ENCODE measurements around the gene CRACR2A.

Gene CRACR2A

GRCh38 chr12:3645091-3645490 lies 107.8 kb downstream of the CRACR2A start:
- TF ChIP-seq POLR2AphosphoS5 (IDR thresholded peaks at IDR 0.05; ENCODE audit: low read depth, low read length) (no peak), TAF1 (IDR thresholded peaks at IDR 0.05; ENCODE audit: borderline replicate concordance, insufficient read depth, low read length) (no peak), SIN3A (IDR thresholded peaks at IDR 0.05; ENCODE audit: borderline replicate concordance, insufficient read depth, low read length) (no peak), REST (IDR thresholded peaks at IDR 0.05; ENCODE audit: insufficient read depth in 1 of 2, low read depth in 2 of 2, low read length in 2 of 2) (no peak), FOXP2 (optimal IDR thresholded peaks at IDR 0.05; ENCODE audit: borderline replicate concordance, extremely low read depth, extremely low read length, insufficient read depth) (no peak)

GRCh38 chr12:3644104-3644503 lies 108.8 kb downstream of the CRACR2A start:
- TF ChIP-seq POLR2AphosphoS5 (IDR thresholded peaks at IDR 0.05; ENCODE audit: low read depth, low read length): no peak
- no peak for TF ChIP-seq TAF1 (IDR thresholded peaks at IDR 0.05; ENCODE audit: borderline replicate concordance, insufficient read depth, low read length)
- TF ChIP-seq FOXP2 (optimal IDR thresholded peaks at IDR 0.05; ENCODE audit: borderline replicate concordance, extremely low read depth, extremely low read length, insufficient read depth): no peak
- no peak for TF ChIP-seq REST (IDR thresholded peaks at IDR 0.05; ENCODE audit: insufficient read depth in 1 of 2, low read depth in 2 of 2, low read length in 2 of 2)
- no peak for TF ChIP-seq SIN3A (IDR thresholded peaks at IDR 0.05; ENCODE audit: borderline replicate concordance, insufficient read depth, low read length)

- TF ChIP-seq REST (IDR thresholded peaks at IDR 0.05; ENCODE audit: insufficient read depth in 1 of 2, low read depth in 2 of 2, low read length in 2 of 2) (peak in 1 of 2 experiments; percentile 56; a peak in 1 of 4 replicates), TAF1 (IDR thresholded peaks at IDR 0.05; ENCODE audit: borderline replicate concordance, insufficient read depth, low read length) (no peak)
Observed at GRCh38 chr12:3641428-3642018, 111.4 kb downstream of the CRACR2A start.

- no peak for TF ChIP-seq POLR2AphosphoS5 (IDR thresholded peaks at IDR 0.05; ENCODE audit: low read depth, low read length)
- no peak for TF ChIP-seq REST (IDR thresholded peaks at IDR 0.05; ENCODE audit: insufficient read depth in 1 of 2, low read depth in 2 of 2, low read length in 2 of 2)
- TF ChIP-seq SIN3A (IDR thresholded peaks at IDR 0.05; ENCODE audit: borderline replicate concordance, insufficient read depth, low read length): no peak
- no peak for TF ChIP-seq FOXP2 (optimal IDR thresholded peaks at IDR 0.05; ENCODE audit: borderline replicate concordance, extremely low read depth, extremely low read length, insufficient read depth)
- no peak for TF ChIP-seq TAF1 (IDR thresholded peaks at IDR 0.05; ENCODE audit: borderline replicate concordance, insufficient read depth, low read length)
Observed at GRCh38 chr12:3636328-3636727, 116.6 kb downstream of the CRACR2A start.

- TF ChIP-seq TAF1 (IDR thresholded peaks at IDR 0.05; ENCODE audit: borderline replicate concordance, insufficient read depth, low read length) (no peak), REST (IDR thresholded peaks at IDR 0.05; ENCODE audit: insufficient read depth in 1 of 2, low read depth in 2 of 2, low read length in 2 of 2) (no peak), FOXP2 (optimal IDR thresholded peaks at IDR 0.05; ENCODE audit: borderline replicate concordance, extremely low read depth, extremely low read length, insufficient read depth) (no peak), SIN3A (IDR thresholded peaks at IDR 0.05; ENCODE audit: borderline replicate concordance, insufficient read depth, low read length) (no peak), POLR2AphosphoS5 (IDR thresholded peaks at IDR 0.05; ENCODE audit: low read depth, low read length) (no peak)
Observed at GRCh38 chr12:3634348-3634747, 118.6 kb downstream of the CRACR2A start.
